Activated naive CD8-positive, alpha-beta T cell (primary cell): ENCODE data around the gene MRPS2.
"Not testable (repeated sequence)": the region's sequence is repeated elsewhere in the genome, so short reads cannot be mapped to it uniquely, and the experiment has no call there.

Experiments
- H3K27ac Mint-ChIP-seq: one replicate; pipeline ENCODE4 v1.8.0; 2021; ENCODE audit warnings: mixed read lengths
- H3K27me3 Mint-ChIP-seq: one replicate; pipeline ENCODE4 v1.8.0; 2021; ENCODE audit warnings: mixed read lengths
- H3K36me3 Mint-ChIP-seq: one replicate; pipeline ENCODE4 v1.8.0; 2021; ENCODE audit warnings: mixed read lengths
- H3K4me1 Mint-ChIP-seq: one replicate; pipeline ENCODE4 v1.8.0; 2021; ENCODE audit warnings: low read depth, mixed read lengths
- H3K4me3 Mint-ChIP-seq: one replicate; pipeline ENCODE4 v1.8.0; 2021; ENCODE audit warnings: mild to moderate bottlenecking, mixed read lengths
- H3K9me3 Mint-ChIP-seq: one replicate; pipeline ENCODE4 v1.8.0; 2021; ENCODE audit warnings: low read depth, mixed read lengths

Gene MRPS2

GRCh38 chr9:135500525-135501260 lies at the start of gene MRPS2:
Gene MRPS2, plus strand, starts transcription at chr9:135500682. Its CDS starts 29 bp downstream, at chr9:135500711.
- no peaks in the 10 kb centered on the region for H3K27me3 Mint-ChIP-seq
- peaks cover 19% of the 10 kb centered on the region for H3K4me1 Mint-ChIP-seq
- H3K27ac Mint-ChIP-seq = peak within 1 kb of the TSS; percentile 93
- H3K36me3 Mint-ChIP-seq = peaks cover 2% of the 10 kb centered on the region
- H3K9me3 Mint-ChIP-seq = no peaks in the 10 kb centered on the region
- peak within 1 kb of the TSS; percentile 91 for H3K4me3 Mint-ChIP-seq

- Mint-ChIP-seq H3K4me1 (peaks cover 2% of the 10 kb centered on the region), H3K36me3 (no peaks in the 10 kb centered on the region), H3K4me3 (no peak overlapping the region), H3K27me3 (peaks cover 6% of the 10 kb centered on the region), H3K9me3 (no peaks in the 10 kb centered on the region), H3K27ac (no peak overlapping the region)
These were observed 49.5 kb upstream of the MRPS2 start for GRCh38 chr9:135450956-135451355.

- not testable (repeated sequence) for H3K4me1 Mint-ChIP-seq, H3K36me3 Mint-ChIP-seq, H3K27me3 Mint-ChIP-seq, H3K4me3 Mint-ChIP-seq, H3K9me3 Mint-ChIP-seq, H3K27ac Mint-ChIP-seq
These were observed 48.6 kb upstream of the MRPS2 start for GRCh38 chr9:135451909-135452308.

- Mint-ChIP-seq H3K27me3 (peaks cover 12% of the 10 kb centered on the region), H3K27ac (no peak overlapping the region), H3K4me1 (no peaks in the 10 kb centered on the region), H3K9me3 (peaks cover 4% of the 10 kb centered on the region), H3K36me3 (no peaks in the 10 kb centered on the region), H3K4me3 (no peak overlapping the region)
These were observed 45.7 kb upstream of the MRPS2 start for GRCh38 chr9:135454737-135455136.

GRCh38 chr9:135455401-135456030 lies 45.0 kb upstream of the MRPS2 start:
- Mint-ChIP-seq H3K4me1 (no peaks in the 10 kb centered on the region), H3K27ac (no peak overlapping the region), H3K36me3 (no peaks in the 10 kb centered on the region), H3K27me3 (peaks cover 12% of the 10 kb centered on the region), H3K9me3 (peaks cover 4% of the 10 kb centered on the region), H3K4me3 (no peak overlapping the region)

GRCh38 chr9:135456436-135457104 lies 43.9 kb upstream of the MRPS2 start:
- H3K4me1 Mint-ChIP-seq = no peaks in the 10 kb centered on the region
- peaks cover 4% of the 10 kb centered on the region for H3K9me3 Mint-ChIP-seq
- H3K4me3 Mint-ChIP-seq = no peak overlapping the region
- no peak overlapping the region for H3K27ac Mint-ChIP-seq
- H3K27me3 Mint-ChIP-seq = peaks cover 14% of the 10 kb centered on the region
- no peaks in the 10 kb centered on the region for H3K36me3 Mint-ChIP-seq

- H3K4me3 Mint-ChIP-seq, H3K27ac Mint-ChIP-seq, H3K4me1 Mint-ChIP-seq, H3K36me3 Mint-ChIP-seq, H3K9me3 Mint-ChIP-seq: not testable (repeated sequence)
- H3K27me3 Mint-ChIP-seq = peaks cover 14% of the 10 kb centered on the region
These were observed 42.0 kb upstream of the MRPS2 start for GRCh38 chr9:135458478-135458877.

GRCh38 chr9:135461936-135462335 lies 38.5 kb upstream of the MRPS2 start:
- no peak overlapping the region for H3K27ac Mint-ChIP-seq
- H3K9me3 Mint-ChIP-seq = peaks cover 4% of the 10 kb centered on the region
- no peaks in the 10 kb centered on the region for H3K36me3 Mint-ChIP-seq
- H3K4me3 Mint-ChIP-seq = no peak overlapping the region
- peaks cover 14% of the 10 kb centered on the region for H3K27me3 Mint-ChIP-seq
- H3K4me1 Mint-ChIP-seq = no peaks in the 10 kb centered on the region

- Mint-ChIP-seq H3K4me3 (no peak overlapping the region), H3K27ac (no peak overlapping the region), H3K36me3 (no peaks in the 10 kb centered on the region), H3K9me3 (peaks cover 4% of the 10 kb centered on the region), H3K4me1 (no peaks in the 10 kb centered on the region), H3K27me3 (peaks cover 14% of the 10 kb centered on the region)
These were observed 37.3 kb upstream of the MRPS2 start for GRCh38 chr9:135463140-135463539.

GRCh38 chr9:135464181-135464580 lies 36.3 kb upstream of the MRPS2 start:
- Mint-ChIP-seq H3K9me3 (no peaks in the 10 kb centered on the region), H3K36me3 (no peaks in the 10 kb centered on the region), H3K27me3 (peaks cover 16% of the 10 kb centered on the region), H3K4me1 (peaks cover 5% of the 10 kb centered on the region), H3K4me3 (no peak overlapping the region), H3K27ac (no peak overlapping the region)

GRCh38 chr9:135468854-135469521 lies 31.5 kb upstream of the MRPS2 start:
- no peak overlapping the region for H3K27ac Mint-ChIP-seq
- H3K4me3 Mint-ChIP-seq = no peak overlapping the region

GRCh38 chr9:135471791-135472640 lies 28.5 kb upstream of the MRPS2 start:
- H3K4me3 Mint-ChIP-seq = no peak overlapping the region

More at GRCh38 chr9:135468854-135469521, 31.5 kb upstream of the MRPS2 start:
- Mint-ChIP-seq H3K9me3 (no peaks in the 10 kb centered on the region), H3K36me3 (no peaks in the 10 kb centered on the region), H3K4me1 (peaks cover 5% of the 10 kb centered on the region), H3K27me3 (peaks cover 25% of the 10 kb centered on the region)

GRCh38 chr9:135473972-135474543 lies 26.4 kb upstream of the MRPS2 start:
- no peaks in the 10 kb centered on the region for H3K9me3 Mint-ChIP-seq
- no peak overlapping the region for H3K27ac Mint-ChIP-seq
- peaks cover 3% of the 10 kb centered on the region for H3K4me1 Mint-ChIP-seq
- H3K36me3 Mint-ChIP-seq = no peaks in the 10 kb centered on the region
- peaks cover 30% of the 10 kb centered on the region for H3K27me3 Mint-ChIP-seq
- H3K4me3 Mint-ChIP-seq = no peak overlapping the region

More at GRCh38 chr9:135471791-135472640, 28.5 kb upstream of the MRPS2 start:
- peaks cover 5% of the 10 kb centered on the region for H3K4me1 Mint-ChIP-seq
- no peak overlapping the region for H3K27ac Mint-ChIP-seq
- no peaks in the 10 kb centered on the region for H3K9me3 Mint-ChIP-seq
- no peaks in the 10 kb centered on the region for H3K36me3 Mint-ChIP-seq
- H3K27me3 Mint-ChIP-seq = peaks cover 25% of the 10 kb centered on the region

GRCh38 chr9:135474915-135475314 lies 25.6 kb upstream of the MRPS2 start:
- Mint-ChIP-seq H3K9me3 (no peaks in the 10 kb centered on the region), H3K4me3 (no peak overlapping the region), H3K27me3 (peaks cover 29% of the 10 kb centered on the region), H3K27ac (no peak overlapping the region), H3K4me1 (peaks cover 3% of the 10 kb centered on the region), H3K36me3 (no peaks in the 10 kb centered on the region)
